Measurements from ENCODE around the gene ACP7.

Gene ACP7

GRCh38 chr19:39109641-39110040, 25.5 kb downstream of the ACP7 start:
- TF ChIP-seq REST (IDR thresholded peaks at IDR 0.05; ENCODE audit: insufficient read depth in 1 of 2, low read depth in 2 of 2, low read length in 2 of 2) (no peak), TAF1 (IDR thresholded peaks at IDR 0.05; ENCODE audit: borderline replicate concordance, insufficient read depth, low read length) (no peak), FOXP2 (optimal IDR thresholded peaks at IDR 0.05; ENCODE audit: borderline replicate concordance, extremely low read depth, extremely low read length, insufficient read depth) (no peak), POLR2AphosphoS5 (IDR thresholded peaks at IDR 0.05; ENCODE audit: low read depth, low read length) (no peak), SIN3A (IDR thresholded peaks at IDR 0.05; ENCODE audit: borderline replicate concordance, insufficient read depth, low read length) (no peak)

- no peak for TF ChIP-seq FOXP2 (optimal IDR thresholded peaks at IDR 0.05; ENCODE audit: borderline replicate concordance, extremely low read depth, extremely low read length, insufficient read depth)
- TF ChIP-seq TAF1 (IDR thresholded peaks at IDR 0.05; ENCODE audit: borderline replicate concordance, insufficient read depth, low read length): no peak
- TF ChIP-seq REST (IDR thresholded peaks at IDR 0.05; ENCODE audit: insufficient read depth in 1 of 2, low read depth in 2 of 2, low read length in 2 of 2): no peak
- no peak for TF ChIP-seq POLR2AphosphoS5 (IDR thresholded peaks at IDR 0.05; ENCODE audit: low read depth, low read length)
- no peak for TF ChIP-seq SIN3A (IDR thresholded peaks at IDR 0.05; ENCODE audit: borderline replicate concordance, insufficient read depth, low read length)
These were observed 26.2 kb downstream of the ACP7 start for GRCh38 chr19:39110263-39110967.

GRCh38 chr19:39111593-39112199, 27.5 kb downstream of the ACP7 start:
- TF ChIP-seq SIN3A (IDR thresholded peaks at IDR 0.05; ENCODE audit: borderline replicate concordance, insufficient read depth, low read length) (no peak), TAF1 (IDR thresholded peaks at IDR 0.05; ENCODE audit: borderline replicate concordance, insufficient read depth, low read length) (no peak), FOXP2 (optimal IDR thresholded peaks at IDR 0.05; ENCODE audit: borderline replicate concordance, extremely low read depth, extremely low read length, insufficient read depth) (no peak), POLR2AphosphoS5 (IDR thresholded peaks at IDR 0.05; ENCODE audit: low read depth, low read length) (no peak), REST (IDR thresholded peaks at IDR 0.05; ENCODE audit: insufficient read depth in 1 of 2, low read depth in 2 of 2, low read length in 2 of 2) (no peak)

GRCh38 chr19:39112338-39112890, 28.2 kb downstream of the ACP7 start:
- TF ChIP-seq SIN3A (IDR thresholded peaks at IDR 0.05; ENCODE audit: borderline replicate concordance, insufficient read depth, low read length) (no peak), REST (IDR thresholded peaks at IDR 0.05; ENCODE audit: insufficient read depth in 1 of 2, low read depth in 2 of 2, low read length in 2 of 2) (no peak), FOXP2 (optimal IDR thresholded peaks at IDR 0.05; ENCODE audit: borderline replicate concordance, extremely low read depth, extremely low read length, insufficient read depth) (no peak), TAF1 (IDR thresholded peaks at IDR 0.05; ENCODE audit: borderline replicate concordance, insufficient read depth, low read length) (no peak), POLR2AphosphoS5 (IDR thresholded peaks at IDR 0.05; ENCODE audit: low read depth, low read length) (no peak)

Measured in PFSK-1 (cell line).